DND-41 (cell line): Measurements from ENCODE around the gene ITFG1.

Source experiments
- CTCF ChIP-seq: IDR thresholded peaks from 2 replicates; pipeline ENCODE4 v1.5.1; 2012; ENCODE audit warnings: borderline replicate concordance, low read length, moderate library complexity, mild to moderate bottlenecking; ENCODE audit not compliant: poor library complexity, severe bottlenecking; ENCODE audit errors: extremely low read depth
- EZH2 ChIP-seq: IDR thresholded peaks from 3 replicates; pipeline ENCODE4 v1.6.1; 2012; ENCODE audit warnings: borderline replicate concordance, low read depth, mild to moderate bottlenecking, moderate library complexity, low read length, inconsistent platforms; ENCODE audit not compliant: severe bottlenecking

- no peak for TF ChIP-seq CTCF
- no peak for TF ChIP-seq EZH2
Measured at GRCh38 chr16:47276522-47276921, 184.3 kb downstream of the ITFG1 start.
